Measurements from ENCODE around the gene RASGRP1. TPM values are rescaled to one million over a fixed set of nuclear protein-coding genes. Genes with fewer than 3 reads are reported as not detected.

The RASGRP1 gene
- total RNA-seq, 4 donors from 2014 or later = 0.22 to 2.1 (median 1.3) TPM

GRCh38 chr15:38441130-38441519 is 123.5 kb downstream of the RASGRP1 start:
- Histone ChIP-seq H3K27me3 (no peaks in the 10 kb centered on the region), H3K27ac (no peak overlapping the region), H3K4me1 (peaks cover 0 to 9% (median 0%) of the 10 kb centered on the region in 4 donors), H3K4me3 (no peak overlapping the region), H3K36me3 (no peaks in the 10 kb centered on the region), H3K9me3 (no peaks in the 10 kb centered on the region)
- TF ChIP-seq CTCF (IDR thresholded peaks at IDR 0.05) (no peak), EP300 (IDR thresholded peaks at IDR 0.05) (no peak), POLR2A (IDR thresholded peaks at IDR 0.05) (no peak)
- WGBS, 2 donors = 88 to 95% methylated on average over 2 to 3 of the region's 3 CpGs
- DNase-seq (ENCODE audit: low spot score in 2 of 2) = no peak

GRCh38 chr15:38440353-38441129 is 124.1 kb downstream of the RASGRP1 start:
- no peak overlapping the region for H3K4me3 ChIP-seq
- H3K4me1 ChIP-seq = peaks cover 0 to 9% (median 0%) of the 10 kb centered on the region in 4 donors
- H3K27me3 ChIP-seq = no peaks in the 10 kb centered on the region
- WGBS, 2 donors = 27 to 40% methylated on average over 6 to 8 of the region's 9 CpGs
- no peaks in the 10 kb centered on the region for H3K9me3 ChIP-seq
- H3K27ac ChIP-seq = no peak overlapping the region
- H3K36me3 ChIP-seq = no peaks in the 10 kb centered on the region
- TF ChIP-seq CTCF (IDR thresholded peaks at IDR 0.05) (peak; percentile 79 to 93 (median 88)), POLR2A (IDR thresholded peaks at IDR 0.05) (no peak)
- DNase-seq (ENCODE audit: low spot score in 2 of 2) = peak in 1 of 2 donors; percentile 26

Other genes with a start within 250 kb of the RASGRP1 start
- 10 to 100 TPM in 2 of 4 donors, 1 to 10 TPM in 2; 7.3 to 17.5 (median 10.9) TPM for gene FAM98B, start 110.7 kb downstream of the RASGRP1 start, total RNA-seq

Data from tibial nerve (tissue), 4 donors.